ENCODE measurements around the gene PUS1. TPM values are rescaled to one million over a fixed set of nuclear protein-coding genes. Genes with fewer than 3 reads are reported as not detected.

Gene PUS1
- total and polyA plus RNA-seq, 2 donors (not counting 1 experiment from before 2014, with no cell fraction given) = 50.1 to 99.5 TPM

DNA sequence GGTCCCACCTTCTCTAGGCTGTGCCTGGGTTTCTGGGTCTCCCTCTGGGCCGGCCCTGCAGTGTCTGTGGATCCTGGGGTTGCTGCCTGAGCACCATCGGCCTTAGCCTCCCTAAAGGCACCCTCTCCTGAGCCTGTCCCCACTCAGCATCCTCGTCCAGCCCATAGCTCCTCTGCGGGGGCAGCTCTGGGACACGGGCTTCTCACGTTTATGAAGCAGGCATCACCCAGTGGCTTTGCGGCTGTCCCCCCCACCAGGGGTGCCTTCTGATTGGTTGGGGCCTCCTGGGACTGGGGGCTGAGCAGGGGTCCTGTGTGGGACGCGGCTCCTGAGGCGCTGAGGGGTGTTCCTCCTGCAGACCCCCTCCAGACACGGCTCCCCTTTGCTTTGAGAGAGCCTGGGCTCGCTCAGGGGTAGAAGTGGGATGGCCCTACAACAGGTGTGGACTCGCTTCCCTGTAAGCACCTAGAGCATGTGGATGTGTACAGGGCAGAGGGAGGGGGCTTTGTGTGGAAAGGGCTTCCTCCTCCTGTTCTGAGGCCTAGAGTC, 23.9 kb upstream of the PUS1 start:
- ATAC-seq (ENCODE audit: low read depth) (no peak), DNase-seq (no peak)
- Histone ChIP-seq H3K9ac (ENCODE audit: low read length) (no peak overlapping the region), H2AFZ (ENCODE audit: insufficient read depth, low read depth, low read length, poor library complexity, severe bottlenecking) (no peak overlapping the region), H3K4me2 (replicated peaks; ENCODE audit: low read depth, low read length, poor library complexity, severe bottlenecking) (no peak overlapping the region), H3K27ac (ENCODE audit: low read length in 2 of 2) (no peak overlapping the region), H3K4me3 (ENCODE audit: control extremely low read depth in 1 of 5, extremely low read depth in 1 of 5, insufficient read depth in 1 of 5, low read depth in 2 of 5, low read length in 4 of 5) (no peak overlapping the region), H4K20me1 (ENCODE audit: control insufficient read depth, insufficient read depth, low read length, poor library complexity, severe bottlenecking) (peaks cover 79% of the 10 kb centered on the region), H3K79me2 (ENCODE audit: control insufficient read depth, insufficient read depth, low read length) (peaks cover 49% of the 10 kb centered on the region), H3K9me3 (ENCODE audit: control extremely low read depth in 1 of 3, control insufficient read depth in 2 of 3, insufficient read depth in 1 of 3, low read length in 2 of 3) (no peaks in the 10 kb centered on the region), H3K36me3 (replicated peaks in 1 of 2; ENCODE audit: control extremely low read depth in 1 of 2, control insufficient read depth in 1 of 2, extremely low read depth in 1 of 2, insufficient read depth in 2 of 2, low read length in 1 of 2) (peaks cover 0 to 17% of the 10 kb centered on the region in 2 experiments), H3K4me1 (ENCODE audit: control insufficient read depth in 2 of 2, insufficient read depth in 2 of 2, low read length in 2 of 2) (no peaks in the 10 kb centered on the region), H3K27me3 (replicated peaks in 1 of 4; ENCODE audit: control extremely low read depth in 1 of 4, control insufficient read depth in 3 of 4, insufficient read depth in 4 of 4, low read length in 3 of 4) (no peaks in the 10 kb centered on the region)
- 96% methylated on average over 9 of the region's 13 CpGs for WGBS (ENCODE audit: insufficient coverage)
- Mint-ChIP-seq H3K9me3 (ENCODE audit: insufficient read depth) (no peaks in the 10 kb centered on the region), H3K4me3 (no peak overlapping the region), H3K27ac (no peak overlapping the region), H3K27me3 (no peaks in the 10 kb centered on the region), H3K4me1 (peaks cover 7% of the 10 kb centered on the region)
- intact Hi-C loops (cut with micrococcal nuclease) = no loop called here
- POLR2A ChIA-PET = no interaction called here
- TF ChIP-seq, protein P1, sequence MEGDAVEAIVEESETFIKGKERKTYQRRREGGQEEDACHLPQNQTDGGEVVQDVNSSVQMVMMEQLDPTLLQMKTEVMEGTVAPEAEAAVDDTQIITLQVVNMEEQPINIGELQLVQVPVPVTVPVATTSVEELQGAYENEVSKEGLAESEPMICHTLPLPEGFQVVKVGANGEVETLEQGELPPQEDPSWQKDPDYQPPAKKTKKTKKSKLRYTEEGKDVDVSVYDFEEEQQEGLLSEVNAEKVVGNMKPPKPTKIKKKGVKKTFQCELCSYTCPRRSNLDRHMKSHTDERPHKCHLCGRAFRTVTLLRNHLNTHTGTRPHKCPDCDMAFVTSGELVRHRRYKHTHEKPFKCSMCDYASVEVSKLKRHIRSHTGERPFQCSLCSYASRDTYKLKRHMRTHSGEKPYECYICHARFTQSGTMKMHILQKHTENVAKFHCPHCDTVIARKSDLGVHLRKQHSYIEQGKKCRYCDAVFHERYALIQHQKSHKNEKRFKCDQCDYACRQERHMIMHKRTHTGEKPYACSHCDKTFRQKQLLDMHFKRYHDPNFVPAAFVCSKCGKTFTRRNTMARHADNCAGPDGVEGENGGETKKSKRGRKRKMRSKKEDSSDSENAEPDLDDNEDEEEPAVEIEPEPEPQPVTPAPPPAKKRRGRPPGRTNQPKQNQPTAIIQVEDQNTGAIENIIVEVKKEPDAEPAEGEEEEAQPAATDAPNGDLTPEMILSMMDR (IDR thresholded peaks at IDR 0.05) = no peak
- no peak for TF ChIP-seq EZH2 (IDR thresholded peaks at IDR 0.05; ENCODE audit: borderline replicate concordance, insufficient read depth, low read depth, low read length, poor library complexity, severe bottlenecking)
- CTCF ChIA-PET = no interaction called here

DNA sequence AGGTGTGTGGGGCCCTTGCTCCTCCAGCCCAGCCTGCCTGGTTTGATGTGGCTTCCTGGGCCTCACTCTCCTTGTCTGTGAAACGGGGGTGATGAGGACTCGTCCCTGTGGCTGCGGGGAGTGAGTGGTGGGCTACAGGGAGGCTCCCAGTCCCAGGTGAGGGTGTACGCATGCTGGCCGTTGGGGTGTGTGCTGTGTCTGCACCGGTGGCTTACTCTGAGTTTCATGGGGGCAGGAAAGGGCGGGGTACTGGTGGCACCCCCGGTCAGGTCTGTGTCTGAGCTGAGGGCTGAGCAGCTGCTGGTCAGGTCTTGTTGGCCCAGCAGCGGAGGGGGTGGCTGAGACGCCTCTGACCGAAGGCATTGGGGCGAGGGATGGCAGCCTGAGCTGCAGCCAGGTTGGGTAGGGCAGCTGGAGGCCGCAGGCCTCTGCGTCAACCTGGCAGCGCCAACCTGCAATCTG, 23.4 kb upstream of the PUS1 start:
- Histone ChIP-seq H4K20me1 (ENCODE audit: control insufficient read depth, insufficient read depth, low read length, poor library complexity, severe bottlenecking) (peaks cover 79% of the 10 kb centered on the region), H3K27ac (ENCODE audit: low read length in 2 of 2) (no peak overlapping the region), H3K9me3 (ENCODE audit: control extremely low read depth in 1 of 3, control insufficient read depth in 2 of 3, insufficient read depth in 1 of 3, low read length in 2 of 3) (no peaks in the 10 kb centered on the region), H3K79me2 (ENCODE audit: control insufficient read depth, insufficient read depth, low read length) (peaks cover 44% of the 10 kb centered on the region), H3K4me3 (ENCODE audit: control extremely low read depth in 1 of 5, extremely low read depth in 1 of 5, insufficient read depth in 1 of 5, low read depth in 2 of 5, low read length in 4 of 5) (no peak overlapping the region), H3K9ac (ENCODE audit: low read length) (no peak overlapping the region), H3K27me3 (replicated peaks in 1 of 4; ENCODE audit: control extremely low read depth in 1 of 4, control insufficient read depth in 3 of 4, insufficient read depth in 4 of 4, low read length in 3 of 4) (no peaks in the 10 kb centered on the region), H3K4me1 (ENCODE audit: control insufficient read depth in 2 of 2, insufficient read depth in 2 of 2, low read length in 2 of 2) (no peaks in the 10 kb centered on the region), H3K36me3 (replicated peaks in 1 of 2; ENCODE audit: control extremely low read depth in 1 of 2, control insufficient read depth in 1 of 2, extremely low read depth in 1 of 2, insufficient read depth in 2 of 2, low read length in 1 of 2) (peaks cover 0 to 17% of the 10 kb centered on the region in 2 experiments), H3K4me2 (replicated peaks; ENCODE audit: low read depth, low read length, poor library complexity, severe bottlenecking) (no peak overlapping the region), H2AFZ (ENCODE audit: insufficient read depth, low read depth, low read length, poor library complexity, severe bottlenecking) (no peak overlapping the region)
- DNase-seq (no peak), ATAC-seq (ENCODE audit: low read depth) (no peak)
- Mint-ChIP-seq H3K27ac (no peak overlapping the region), H3K9me3 (ENCODE audit: insufficient read depth) (no peaks in the 10 kb centered on the region), H3K27me3 (no peaks in the 10 kb centered on the region), H3K4me1 (peaks cover 6% of the 10 kb centered on the region), H3K4me3 (no peak overlapping the region)
- ChIA-PET POLR2A (no interaction called here), CTCF (no interaction called here)
- intact Hi-C loops (cut with micrococcal nuclease) = no loop called here
- 90% methylated on average over 15 of the region's 15 CpGs for WGBS (ENCODE audit: insufficient coverage)
- TF ChIP-seq, protein P1 (IDR thresholded peaks at IDR 0.05) = no peak
- TF ChIP-seq EZH2 (IDR thresholded peaks at IDR 0.05; ENCODE audit: borderline replicate concordance, insufficient read depth, low read depth, low read length, poor library complexity, severe bottlenecking) = no peak
